GM18861 (cell line): ENCODE results near the gene ZMYND8.
A peak's percentile ranks its signal among the peaks of the same experiment; 100 is the strongest.
"Not testable (repeated sequence)": the region's sequence is repeated elsewhere in the genome, so short reads cannot be mapped to it uniquely, and the experiment has no call there.

Experiments used
- ATAC-seq: cut with Tn5 transposase; IDR thresholded peaks from one replicate; pipeline ENCODE4 v1.9.1; 2021; ENCODE audit not compliant: unreplicated experiment

The ZMYND8 gene

DNA sequence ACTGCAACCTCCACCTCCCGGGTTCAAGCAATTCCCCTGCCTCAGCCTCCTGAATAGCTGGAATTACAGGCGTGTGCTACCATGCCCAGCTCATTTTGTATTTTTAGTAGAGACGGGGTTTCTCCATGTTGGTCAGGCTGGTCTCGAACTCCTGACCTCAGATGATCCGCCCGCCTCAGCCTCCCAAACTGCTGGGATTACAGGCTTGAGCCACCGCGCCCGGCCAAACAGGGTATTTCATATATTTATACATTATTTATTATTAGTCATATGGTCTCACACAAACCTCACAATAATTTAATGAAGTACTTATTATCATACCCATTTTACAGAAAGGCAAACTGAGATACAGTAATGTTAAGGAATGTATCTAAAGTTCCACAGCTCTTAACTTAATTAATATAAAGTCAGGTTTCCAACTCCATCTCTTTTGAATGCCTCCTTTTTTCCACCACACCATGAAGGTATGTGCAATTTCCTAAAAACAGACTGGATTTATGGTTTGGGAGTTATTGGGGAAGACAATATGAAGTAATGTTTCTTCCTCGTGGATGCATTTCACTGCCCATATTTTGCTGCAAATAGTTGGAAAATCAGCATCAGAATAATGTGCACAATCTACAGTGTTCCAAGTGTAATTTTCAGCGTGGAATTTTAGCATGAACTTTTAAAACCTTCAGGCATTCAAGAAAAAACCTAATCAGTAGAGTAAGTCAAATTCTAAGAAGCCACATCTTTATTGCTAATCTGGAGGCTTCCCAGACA is 65.7 kb downstream of the ZMYND8 start:
- no peak for ATAC-seq

DNA sequence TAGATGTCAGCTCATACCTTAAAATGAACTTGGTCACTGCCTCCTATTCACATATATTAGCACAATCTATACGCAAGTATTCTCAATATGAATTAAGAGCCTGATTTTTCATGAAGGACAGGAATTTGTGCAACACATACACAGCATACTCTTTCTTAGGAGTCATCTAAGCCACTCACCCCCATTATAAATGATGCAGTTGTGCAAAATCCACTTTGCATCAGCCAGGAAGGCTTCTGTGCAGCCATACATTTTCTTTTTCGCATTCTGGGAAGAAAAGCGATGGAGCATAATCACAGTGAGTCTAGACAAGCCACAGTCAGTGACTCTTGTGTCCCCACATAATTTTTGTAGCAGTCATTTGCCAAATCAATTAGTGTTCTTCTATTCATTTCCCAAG is 66.5 kb downstream of the ZMYND8 start:
- no peak for ATAC-seq

DNA sequence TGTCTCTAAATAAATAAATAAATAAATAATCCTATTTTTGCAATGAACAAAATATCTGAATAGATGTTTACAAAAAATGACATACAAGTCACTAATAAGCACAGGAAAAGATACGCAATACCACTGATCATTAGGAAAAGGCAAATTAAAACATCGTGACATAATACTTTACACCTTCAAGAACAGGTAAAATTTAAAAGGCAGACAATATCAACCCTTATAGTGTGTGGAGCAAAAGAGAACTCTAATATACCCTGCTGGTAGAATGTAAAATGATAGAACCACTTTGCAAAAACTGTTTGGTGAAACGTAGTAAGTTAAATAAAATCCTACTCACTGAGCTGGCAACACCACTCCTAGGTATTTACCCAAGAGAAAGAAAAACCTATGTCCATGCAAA is 67.4 kb downstream of the ZMYND8 start:
- ATAC-seq, result no peak

DNA sequence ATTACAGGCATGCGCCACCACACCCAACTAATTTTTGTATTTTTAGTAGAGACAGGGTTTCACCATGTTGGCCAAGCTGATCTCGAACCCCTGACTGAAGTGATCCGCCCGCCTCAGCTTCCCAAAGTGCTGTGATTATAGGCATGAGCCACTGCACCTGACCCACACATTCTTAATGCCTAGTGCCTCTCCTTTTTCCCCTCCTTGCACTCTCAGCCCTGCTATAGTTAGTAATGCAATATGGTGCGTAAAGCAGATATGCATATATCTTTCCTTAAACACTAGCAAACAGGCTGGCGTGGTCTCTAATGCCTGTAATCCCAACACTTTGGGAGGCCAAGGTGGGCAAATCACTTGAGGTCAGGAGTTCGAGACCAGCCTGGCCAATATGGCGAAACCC is 68.0 kb downstream of the ZMYND8 start:
- ATAC-seq, result not testable (repeated sequence)

DNA sequence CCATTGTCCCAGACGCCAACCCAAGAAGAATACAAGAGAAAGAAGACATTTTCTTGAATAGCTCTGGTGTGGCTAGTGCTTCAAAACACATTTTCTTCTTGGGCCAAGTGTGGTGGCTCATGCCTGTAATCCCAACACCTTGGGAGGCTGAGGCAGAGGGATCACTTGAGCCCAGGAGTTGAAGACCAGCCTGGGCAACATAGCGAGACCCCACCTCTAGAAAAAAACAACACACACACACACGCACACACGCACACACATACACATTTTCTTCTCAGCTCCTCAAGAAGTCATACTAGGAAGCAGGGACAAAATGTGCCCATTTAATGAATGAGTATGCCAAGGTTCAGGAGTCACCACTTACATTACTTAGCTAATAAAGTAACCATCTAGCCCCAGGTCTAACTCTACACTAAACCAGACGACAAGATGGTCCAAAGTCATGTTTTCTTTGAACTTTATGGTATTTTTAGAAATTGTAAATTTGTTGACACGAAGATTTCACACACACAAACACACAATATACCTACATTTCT is 68.8 kb downstream of the ZMYND8 start:
- ATAC-seq, result no peak

DNA sequence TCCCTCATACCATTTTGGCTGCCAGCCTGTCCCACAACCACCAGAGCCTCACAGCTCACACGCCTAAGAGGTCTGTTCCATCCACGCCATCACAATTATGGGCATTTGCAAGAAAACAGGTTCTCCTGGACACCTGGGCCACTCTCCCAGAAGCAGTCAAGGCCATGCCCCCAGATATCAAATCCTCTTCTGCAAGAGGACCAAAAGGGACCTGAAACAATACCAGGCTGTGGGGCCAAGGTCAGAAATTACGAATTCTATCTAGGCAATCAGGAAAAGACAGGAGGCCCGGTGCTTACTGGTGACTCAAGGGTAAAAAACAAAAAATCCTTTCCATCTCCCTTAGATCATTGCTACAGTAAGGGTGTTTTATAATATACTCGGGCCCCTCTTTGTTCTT is 69.8 kb downstream of the ZMYND8 start:
- ATAC-seq, result no peak

DNA sequence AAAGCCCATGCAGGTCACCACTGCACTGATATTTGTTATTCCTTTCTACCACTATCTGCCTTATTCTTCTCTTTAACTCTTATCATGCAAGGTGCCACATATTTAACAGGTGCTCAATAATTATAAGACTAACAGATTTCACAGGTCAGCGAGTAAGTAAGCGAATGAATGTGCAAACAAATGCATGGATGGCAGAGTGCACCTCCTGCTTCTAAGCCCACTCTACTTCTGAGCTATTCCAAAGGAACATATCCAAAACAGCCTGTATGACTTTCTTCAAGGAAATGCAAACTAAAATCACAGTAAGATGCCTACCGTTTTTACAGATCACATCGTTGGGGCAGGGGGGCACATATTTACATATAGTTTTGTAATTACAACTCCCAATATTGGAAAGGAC is 71.3 kb downstream of the ZMYND8 start:
- no peak for ATAC-seq

DNA sequence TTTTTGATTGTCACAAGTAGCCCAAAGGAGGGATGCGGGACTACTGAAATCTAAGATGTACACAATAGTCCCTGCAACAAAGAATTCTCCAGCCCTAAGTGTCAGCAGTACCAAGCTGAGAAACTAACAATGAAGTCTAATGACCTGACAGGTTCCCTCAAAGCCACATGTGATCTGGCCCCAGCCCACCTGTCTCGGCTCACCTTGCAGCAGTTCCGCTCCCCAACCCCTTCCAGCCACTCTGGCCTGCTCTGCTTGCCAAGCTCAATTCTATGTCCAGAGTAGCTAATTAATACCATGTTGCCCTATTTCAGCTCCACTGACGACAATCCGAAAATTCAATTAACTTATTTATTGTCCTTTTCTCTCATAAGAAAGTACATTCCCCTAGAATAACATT is 72.1 kb downstream of the ZMYND8 start:
- ATAC-seq, result no peak

DNA sequence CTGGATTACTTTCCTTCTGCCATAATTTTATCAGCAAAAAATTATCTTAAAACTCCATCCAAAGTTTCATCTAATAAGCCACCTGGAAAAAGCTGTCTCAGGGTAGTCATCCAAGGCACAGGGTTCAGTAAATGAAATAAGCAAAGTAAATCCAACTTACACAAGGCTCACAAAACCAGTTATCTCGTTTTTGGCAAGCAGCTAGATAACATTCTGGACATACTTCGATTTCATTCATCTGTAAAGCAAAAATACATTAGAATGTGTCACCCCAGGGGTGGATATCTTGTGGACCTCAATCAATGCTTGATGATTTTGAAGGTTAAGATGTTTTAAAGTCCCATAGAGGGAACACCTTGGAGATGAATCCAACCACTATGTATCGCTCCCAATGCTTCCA is 73.1 kb downstream of the ZMYND8 start:
- ATAC-seq, result no peak

DNA sequence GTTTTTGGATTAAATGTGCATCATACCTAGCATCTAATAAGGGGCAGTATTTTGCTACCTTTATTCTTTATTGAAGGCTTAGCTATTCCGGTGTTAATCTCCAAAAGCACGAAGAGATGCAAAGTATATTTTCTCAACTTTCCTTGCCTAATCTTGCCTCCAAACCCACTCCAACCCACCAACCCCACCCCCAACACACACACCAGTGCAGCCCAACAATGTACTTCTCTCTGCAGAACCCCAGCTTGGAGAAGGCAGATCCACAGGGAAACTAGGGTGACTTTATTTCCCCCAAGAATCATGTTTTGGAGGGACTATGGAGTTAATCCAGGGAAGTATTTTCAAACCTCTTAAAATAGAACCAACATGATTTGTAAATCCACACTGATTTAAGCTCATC is 73.6 kb downstream of the ZMYND8 start:
- ATAC-seq, result no peak

DNA sequence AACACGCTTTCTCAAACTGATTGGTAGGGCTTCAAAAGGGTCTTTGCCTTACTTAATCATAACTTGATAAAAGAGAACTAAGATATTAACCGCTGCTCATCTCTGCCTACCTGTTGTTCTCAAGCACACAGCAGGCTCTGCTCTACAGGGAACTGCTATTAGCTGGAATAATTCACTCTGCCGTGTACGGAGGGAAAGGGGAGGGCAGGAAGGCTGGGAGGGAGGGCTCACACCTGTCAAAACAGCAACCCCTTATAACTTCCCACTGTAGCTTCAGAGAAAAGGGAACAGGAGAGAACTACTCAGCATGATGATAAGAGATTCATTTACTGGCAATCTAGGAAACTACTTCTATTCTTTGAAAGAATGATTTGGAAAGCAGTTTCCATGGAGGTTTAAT is 75.1 kb downstream of the ZMYND8 start:
- ATAC-seq, result no peak

DNA sequence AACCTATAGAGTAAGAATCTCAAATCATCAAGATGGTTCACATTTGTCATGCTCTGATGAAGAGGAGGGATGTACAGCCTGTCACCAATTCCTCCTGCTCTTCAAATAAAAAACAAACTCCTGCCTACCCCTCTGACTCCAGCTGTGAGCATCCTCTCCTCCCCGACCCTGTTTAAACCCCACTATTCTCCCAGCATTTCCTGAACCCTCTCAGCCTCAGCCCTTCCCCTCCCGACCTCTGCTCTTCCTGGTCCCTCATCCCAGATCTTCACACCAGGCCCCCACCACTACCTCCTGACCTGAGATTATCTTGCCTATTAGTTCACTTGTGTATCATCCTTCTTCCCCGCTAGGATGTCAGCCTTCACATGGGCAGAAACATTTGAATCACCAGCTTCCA is 75.8 kb downstream of the ZMYND8 start:
- no peak for ATAC-seq

DNA sequence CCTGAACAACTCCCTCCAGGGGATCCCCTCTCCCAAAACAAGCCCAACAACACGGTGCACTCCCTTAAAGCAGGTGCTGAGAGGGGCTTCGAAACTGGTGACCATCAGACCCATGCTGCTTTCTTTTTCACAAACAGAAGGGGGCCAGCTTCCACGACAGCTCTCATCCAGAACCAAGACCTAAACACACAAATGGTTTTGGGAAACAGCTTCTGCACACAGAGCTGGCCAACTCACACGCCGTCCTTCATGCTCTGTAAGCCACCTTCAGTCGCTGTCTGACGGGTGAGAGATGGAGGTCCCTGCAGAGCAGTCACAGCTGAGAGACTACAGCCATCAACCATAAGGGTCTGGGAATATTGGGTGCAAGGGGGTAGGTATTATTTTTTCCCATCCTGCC is 76.3 kb downstream of the ZMYND8 start:
- ATAC-seq, result no peak

DNA sequence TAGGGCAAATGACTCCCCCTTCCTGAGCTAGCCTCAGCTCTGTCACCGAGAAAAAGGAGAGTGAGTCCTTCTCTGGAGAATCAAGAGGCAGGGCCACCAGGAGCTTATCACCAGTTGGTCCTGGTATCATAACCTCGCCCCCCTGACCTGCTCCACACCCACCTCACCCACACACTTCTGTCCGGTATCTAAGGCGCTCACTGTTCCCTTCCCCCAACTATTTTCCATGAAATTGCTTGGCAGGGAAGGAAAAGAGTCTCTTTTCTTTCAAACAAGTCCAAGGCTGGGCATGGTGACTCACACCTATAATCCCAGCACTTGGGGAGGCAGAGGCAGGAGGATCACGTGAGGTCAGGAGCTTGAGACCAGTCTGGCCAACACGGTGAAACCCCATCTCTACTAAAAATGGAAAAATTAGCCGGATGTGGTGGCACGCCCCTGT is 77.6 kb downstream of the ZMYND8 start:
- ATAC-seq, result no peak

DNA sequence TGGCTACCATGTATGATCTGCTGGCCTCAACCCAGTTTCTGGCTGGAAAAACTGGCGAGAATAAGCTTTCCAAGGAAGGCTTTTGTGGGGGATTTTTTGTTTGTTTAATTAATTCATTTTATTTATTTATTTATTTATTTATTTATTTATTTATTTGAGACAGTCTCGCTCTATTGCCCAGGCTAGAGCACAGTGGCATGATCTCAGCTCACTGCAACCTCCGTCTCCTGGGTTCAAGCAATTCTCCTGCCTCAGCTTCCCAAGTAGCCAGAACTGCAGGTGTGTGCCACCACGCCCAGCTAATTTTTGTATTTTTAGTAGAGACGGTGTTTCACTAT is 79.0 kb downstream of the ZMYND8 start:
- ATAC-seq, result not testable (repeated sequence)

DNA sequence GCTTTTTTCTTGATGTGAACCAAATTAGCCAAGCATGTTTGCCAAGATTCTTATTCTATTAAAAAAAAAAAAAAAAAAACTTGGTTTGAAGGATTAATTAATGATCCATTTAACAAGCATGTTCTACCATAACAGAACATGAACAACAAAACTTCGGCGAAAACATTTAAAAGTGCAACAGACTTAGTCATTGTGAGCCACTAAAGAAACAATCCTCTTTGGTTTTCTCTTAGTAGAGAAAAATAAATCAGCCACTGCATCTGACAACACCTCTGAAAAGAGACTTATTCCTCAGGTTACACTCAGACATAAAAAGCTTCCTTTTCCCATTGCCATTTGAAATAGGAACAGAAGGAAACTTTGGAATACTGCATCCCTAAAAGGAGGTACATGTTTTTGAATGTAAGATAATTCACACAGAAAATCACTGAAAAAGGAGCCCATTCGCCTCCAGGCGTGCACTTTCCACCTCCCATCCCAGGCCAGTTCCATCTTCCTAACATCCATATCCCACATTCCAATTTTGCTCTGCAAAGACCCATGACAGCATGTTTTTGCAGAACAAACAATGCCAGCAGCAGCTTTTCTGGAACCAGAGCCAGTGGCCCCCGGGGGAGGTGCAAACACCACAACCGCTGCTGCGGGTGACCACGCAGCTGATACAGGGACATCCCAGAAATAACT is 79.5 kb downstream of the ZMYND8 start:
- ATAC-seq, result no peak

DNA sequence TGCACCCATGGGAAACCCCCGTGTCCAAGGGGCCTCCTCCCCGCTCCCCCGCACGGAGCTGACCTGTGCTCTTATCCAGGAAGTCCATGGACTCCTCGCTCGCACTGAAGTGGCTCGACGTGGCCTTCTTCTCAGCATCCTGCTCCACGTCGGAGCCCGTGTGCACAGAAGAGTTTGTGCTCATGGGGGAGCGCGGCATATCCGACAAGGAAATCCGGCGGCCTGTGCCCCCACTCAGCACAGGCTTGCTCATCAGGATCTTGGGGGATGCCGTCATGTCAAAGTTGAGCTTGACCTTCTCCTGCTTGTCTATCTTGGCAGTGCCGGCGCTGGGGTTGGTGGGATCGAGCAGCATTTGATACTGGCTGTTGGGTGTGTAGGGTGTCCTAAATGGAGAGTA is 80.2 kb downstream of the ZMYND8 start:
- ATAC-seq, result no peak

DNA sequence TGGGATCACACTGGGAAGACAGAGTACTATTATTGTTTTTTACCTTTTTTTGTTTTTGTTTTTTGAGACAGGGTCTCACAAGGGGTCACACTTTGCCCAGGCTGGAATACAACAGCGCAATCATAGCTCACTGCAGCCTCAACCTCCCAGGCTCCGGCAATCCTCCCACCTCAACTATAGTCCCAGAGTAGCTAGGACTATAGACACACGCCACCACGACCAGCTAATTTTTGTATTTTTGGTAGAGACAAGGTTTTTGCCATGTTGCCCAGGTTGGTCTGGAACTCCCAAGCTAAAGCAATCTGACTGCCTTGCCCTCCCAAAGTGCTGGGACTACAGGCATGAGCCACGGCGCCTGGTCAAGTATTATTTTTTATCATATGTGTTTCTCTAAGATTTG is 81.0 kb downstream of the ZMYND8 start:
- no peak for ATAC-seq

DNA sequence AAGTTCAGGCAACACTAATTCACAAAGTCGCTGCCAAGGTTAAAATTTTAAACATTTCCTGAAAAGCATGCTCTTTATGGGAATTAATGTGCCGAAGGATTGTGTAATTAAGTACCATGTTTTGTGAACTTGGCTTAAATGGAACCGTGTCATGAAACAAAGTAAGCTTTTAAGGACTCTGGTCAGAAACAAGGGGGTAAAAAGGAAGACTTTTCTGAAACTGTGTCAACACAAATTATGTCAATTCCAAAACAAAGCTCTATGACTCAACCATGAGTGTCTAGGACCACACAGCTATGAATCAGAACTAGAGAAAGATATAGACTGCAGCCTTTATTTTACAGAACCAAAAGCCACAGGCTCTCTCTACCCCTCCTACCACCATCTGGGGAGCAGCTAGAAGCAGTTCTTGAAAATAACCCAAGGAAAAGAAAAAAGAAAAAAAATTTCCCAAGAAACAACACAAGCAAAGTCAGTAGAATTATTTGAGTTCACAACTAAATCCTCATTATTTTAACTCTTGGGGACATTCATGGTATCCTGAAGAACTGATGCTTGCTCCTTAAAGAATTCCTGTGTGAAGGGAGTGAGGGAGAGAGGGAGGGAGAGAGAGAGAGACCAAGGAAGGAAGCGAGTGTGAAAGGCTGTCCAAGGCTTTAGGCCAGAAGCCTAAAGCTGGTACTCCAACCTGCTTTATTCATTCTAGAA is 81.9 kb downstream of the ZMYND8 start:
- peak; percentile 70 for ATAC-seq

DNA sequence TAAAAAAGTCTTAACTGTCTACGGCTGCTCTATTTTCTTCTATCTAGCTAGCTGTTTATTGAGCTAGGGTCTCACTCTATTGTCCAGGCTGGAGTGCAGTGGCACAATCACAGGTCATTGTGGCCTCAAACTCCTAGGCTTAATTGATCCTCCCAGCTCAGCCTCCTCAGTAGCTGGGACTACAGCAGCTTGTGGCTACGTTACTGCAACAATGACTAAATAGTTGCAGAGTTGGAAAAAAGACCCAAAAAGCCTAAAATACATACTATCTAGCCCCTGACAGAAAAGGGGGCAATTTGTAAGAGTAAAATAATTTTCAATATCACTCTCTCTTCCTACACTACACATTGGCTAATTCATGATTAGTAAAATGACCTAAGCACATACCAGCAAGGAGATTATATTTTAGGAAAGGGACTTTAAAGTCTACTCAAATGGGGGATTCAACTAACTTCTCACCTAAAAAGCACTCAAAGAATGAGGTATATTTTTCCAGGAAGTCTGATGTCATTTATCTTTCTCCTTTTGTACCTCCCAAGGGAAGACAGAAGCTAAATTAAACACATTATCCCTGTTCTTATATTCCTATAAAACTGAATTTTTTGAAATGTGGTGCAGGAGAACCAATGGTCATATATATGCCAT is 82.8 kb downstream of the ZMYND8 start:
- no peak for ATAC-seq

DNA sequence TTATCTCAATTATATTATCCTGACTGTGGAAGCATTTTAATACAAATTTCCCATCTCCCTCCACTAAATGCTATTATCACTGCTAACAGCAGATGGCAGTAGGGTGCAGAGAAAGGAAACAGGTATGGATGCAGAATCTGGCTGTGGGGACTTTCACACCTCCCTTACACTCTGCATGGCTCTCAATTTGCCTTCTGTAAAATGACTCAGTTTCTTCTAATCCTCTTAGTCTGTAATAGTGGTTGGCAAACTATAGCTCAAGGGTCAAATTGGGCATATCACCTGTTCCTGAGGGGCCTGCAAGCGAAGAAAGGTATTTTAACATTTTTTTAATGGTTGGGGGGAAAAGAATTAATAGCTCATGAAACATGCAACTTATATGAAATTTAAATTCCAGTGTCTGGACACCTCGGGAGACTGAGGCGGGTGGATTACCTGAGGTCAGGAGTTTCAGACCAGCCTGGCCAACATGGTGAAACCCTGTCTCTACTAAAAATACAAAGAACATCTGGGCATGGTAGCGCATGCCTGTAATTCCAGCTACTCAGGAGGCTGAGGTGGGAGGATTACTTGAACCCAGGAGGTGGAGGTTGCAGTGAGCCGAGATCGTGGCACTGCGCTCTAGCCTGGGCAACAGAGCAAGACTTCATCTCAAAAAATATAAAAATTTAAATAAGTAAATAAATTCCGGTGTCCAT is 83.5 kb downstream of the ZMYND8 start:
- ATAC-seq, result no peak
